GM18507 (cell line): Measurements from ENCODE around the gene ZNHIT2.
A peak's percentile ranks its signal among the peaks of the same experiment; 100 is the strongest.

Experiments used
- DNase-seq: peaks from one replicate; pipeline ENCODE4 v3.0.0; 2011; ENCODE audit warnings: low read depth; ENCODE audit not compliant: insufficient read length; ENCODE audit errors: extremely low spot score
- FAIRE-seq: peaks from 2 replicates; lab custom pipeline; 2011; peaks lifted over from hg19 to GRCh38; lab: Jason Lieb, UNC

The ZNHIT2 gene

DNA sequence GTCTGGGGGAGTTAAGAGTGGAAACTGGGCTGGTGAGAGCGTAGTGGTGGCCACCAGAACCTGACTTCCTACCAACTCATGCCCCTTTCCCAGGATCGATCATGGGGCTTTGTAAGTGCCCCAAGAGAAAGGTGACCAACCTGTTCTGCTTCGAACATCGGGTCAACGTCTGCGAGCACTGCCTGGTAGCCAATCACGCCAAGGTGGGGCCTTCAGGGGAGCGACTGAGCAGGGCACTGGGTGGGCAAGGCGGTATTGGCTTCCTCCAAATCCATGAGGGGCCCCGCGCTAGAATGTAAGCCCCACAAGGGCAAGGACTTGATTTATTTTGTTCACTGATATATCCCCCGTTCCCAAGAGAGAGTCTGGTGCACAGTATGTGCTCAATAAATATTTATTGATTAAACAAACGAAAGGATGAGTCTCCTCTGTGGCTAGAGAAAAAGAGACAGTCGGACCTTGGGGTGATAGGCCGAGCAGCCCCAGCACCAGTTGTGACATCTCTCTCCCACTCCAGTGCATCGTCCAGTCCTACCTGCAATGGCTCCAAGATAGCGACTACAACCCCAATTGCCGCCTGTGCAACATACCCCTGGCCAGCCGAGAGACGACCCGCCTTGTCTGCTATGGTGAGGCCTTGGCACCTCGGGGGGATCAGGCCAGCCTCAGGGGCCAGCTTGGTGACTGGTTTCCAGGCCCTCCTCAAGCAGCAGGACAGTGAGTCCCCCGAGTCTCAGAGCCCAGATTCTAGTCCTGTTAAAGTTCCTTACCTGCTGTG lies 32.7 kb downstream of the ZNHIT2 start:
- FAIRE-seq, result no peak
- DNase-seq, result no peak

DNA sequence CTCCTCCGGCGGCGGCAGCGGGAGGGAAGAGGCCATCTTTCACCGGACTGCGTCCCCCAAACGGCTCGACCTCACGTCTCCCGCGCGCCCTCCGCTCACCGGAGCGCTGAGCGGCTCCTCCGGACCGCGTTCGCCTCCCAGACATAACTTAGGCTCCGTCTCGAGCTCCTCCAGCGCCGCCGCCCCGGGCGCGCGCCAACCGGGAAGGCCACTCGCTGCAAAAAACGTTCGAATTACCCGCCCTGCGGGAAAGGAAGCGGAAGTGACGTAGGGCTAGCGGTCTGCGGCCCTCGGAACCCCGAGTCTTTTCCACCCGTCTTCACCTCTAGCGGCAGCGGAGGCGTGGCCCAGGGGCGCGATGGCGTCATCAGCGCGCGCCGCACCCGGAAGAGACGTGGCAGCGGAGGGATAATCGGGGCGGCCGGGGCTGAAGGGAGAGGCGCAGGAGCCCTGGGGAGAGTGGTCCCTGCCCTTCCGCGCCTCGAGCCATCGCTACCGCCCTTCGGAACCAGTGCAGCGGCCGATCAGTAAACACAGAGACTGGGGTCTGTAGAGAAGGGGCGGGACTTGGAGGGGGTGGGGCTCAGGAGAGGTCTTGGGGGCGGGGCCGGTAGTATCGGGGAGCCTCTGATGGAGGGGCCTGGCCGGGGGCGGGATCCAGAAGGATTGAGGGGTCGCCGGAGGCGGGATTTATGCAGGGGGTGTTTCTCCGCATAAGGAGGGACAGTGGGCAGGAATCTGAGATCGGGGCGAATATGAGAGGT lies 33.5 kb downstream of the ZNHIT2 start, which contains the start of the genes CDCA5 and ZFPL1:
Gene CDCA5, minus strand, starts transcription at position 207 of the 764 bp plus-strand sequence. Its CDS starts 62 bp downstream, at position 145.
Gene ZFPL1, plus strand, starts transcription at position 389 of the 764 bp plus-strand sequence. CDS start 477 bp downstream, outside the sequence.
- peak; percentile 98 for DNase-seq
- peak; percentile 95 for FAIRE-seq

DNA sequence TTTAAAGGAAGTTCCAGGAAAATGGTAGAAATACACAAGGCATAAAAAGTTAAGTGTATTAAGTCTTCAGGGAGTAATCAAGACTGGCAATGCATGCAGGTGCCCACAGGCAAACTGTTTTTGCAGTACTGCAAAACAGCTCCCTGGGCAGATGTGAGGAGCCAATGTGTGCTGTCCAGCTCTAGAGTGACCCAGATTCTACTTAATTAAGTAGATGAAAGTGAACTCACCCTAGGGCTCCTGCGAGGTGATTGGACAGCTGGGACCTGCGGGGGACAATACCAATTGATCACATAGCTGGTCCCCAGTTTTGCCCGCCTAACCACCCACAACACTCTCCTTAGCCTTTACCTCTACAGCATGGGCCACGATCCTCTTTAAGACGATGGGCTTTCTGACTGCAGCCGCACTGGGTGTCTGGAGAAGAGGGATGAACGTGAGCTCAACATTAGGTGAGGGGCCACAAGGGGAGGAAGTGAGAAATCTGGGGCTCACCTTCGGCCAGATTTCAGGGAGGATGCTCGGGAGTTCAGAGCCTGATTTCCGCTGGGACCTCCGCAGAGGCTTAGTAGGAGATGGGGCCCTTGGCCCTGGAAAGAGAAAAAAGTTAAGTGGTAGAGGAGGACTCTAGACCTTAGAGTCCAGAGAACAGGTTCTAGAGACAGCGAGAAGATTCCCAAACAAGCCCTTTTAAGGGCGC lies 34.2 kb downstream of the ZNHIT2 start:
- FAIRE-seq, result no peak
- DNase-seq, result no peak

DNA sequence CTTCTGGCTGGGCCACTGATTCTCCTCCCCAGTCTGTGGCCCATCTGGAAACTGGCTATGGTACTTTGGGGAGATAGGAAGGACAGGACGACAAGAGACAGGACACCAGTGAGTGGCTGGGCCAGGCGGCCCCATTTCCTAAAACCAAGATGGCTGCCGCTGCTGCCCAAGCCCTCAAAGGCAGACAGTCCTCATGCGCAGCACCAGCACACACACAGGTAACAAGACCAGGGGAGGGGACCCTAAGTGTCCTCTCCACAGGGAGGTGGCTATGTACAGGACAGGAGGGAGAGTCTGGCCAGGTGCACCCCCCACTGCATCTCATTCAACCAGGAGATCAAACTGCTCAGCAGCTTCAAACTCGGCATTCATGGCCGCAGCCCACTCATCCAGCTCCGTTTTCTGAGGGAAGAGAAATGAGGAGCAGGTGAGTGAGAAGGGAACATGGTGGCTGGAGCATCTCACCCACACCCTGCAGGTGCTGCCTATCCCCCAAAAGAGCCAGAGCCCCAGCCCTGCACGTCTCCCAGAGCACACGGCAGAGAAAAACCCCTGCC lies 38.6 kb downstream of the ZNHIT2 start:
- FAIRE-seq (no peak), DNase-seq (no peak)

DNA sequence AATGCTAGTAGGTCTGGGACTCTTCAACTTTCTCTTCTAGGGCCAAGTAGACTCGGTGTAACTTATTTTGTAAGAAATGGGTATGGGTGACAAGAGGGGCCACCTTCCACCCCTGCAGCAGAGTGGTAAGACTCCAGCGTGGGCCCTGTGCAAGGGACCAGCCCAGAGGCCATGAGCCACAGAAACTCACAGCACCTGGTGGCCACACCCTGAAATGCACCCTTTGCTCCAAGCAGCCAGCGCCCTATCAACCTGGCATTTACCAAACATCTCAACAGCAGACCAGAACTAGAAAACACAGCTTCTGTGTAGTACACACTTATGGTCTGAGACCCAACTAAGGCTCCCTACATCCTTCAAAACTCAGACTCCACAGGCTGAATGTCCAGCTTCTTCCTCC lies 39.4 kb downstream of the ZNHIT2 start:
- FAIRE-seq (peak; percentile 51), DNase-seq (no peak)

DNA sequence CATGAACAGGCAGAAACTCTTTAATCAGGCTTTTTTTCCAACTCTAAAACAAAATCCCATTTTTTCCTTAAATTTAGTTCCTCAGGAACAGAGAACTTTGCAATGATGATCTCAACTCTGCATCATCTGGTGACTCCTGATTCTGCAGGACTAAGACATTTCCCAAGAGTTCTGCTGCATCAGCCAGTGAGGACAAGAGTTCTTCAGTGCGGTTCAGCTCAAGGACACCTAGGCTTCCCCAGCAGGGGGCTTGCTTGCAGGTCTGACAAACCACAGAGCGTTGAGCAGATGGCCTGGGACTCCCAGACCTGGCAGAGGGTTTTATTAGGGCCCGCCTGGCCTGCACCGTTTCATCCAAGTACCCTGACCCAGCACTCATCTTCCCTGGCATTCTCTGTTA lies 40.0 kb downstream of the ZNHIT2 start:
- no peak for FAIRE-seq

DNA sequence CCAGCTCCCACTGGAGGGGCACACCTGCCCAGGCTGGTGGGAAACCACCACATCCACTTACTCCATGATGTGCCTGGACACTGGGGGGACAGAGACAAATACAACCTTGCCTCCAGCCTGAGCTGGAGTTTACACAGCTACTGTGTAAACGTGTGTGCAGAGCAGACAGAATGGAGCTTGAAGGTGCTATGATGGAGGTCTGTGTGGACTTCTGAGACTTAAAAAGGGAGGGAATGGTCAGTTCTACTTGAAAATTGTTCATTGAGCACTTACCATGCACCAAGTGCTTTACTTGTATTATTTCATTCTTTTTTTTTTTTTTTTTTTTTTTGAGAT lies 44.9 kb downstream of the ZNHIT2 start:
- FAIRE-seq (no peak), DNase-seq (no peak)

More for the DNA sequence above, 40.0 kb downstream of the ZNHIT2 start:
- DNase-seq, result no peak

DNA sequence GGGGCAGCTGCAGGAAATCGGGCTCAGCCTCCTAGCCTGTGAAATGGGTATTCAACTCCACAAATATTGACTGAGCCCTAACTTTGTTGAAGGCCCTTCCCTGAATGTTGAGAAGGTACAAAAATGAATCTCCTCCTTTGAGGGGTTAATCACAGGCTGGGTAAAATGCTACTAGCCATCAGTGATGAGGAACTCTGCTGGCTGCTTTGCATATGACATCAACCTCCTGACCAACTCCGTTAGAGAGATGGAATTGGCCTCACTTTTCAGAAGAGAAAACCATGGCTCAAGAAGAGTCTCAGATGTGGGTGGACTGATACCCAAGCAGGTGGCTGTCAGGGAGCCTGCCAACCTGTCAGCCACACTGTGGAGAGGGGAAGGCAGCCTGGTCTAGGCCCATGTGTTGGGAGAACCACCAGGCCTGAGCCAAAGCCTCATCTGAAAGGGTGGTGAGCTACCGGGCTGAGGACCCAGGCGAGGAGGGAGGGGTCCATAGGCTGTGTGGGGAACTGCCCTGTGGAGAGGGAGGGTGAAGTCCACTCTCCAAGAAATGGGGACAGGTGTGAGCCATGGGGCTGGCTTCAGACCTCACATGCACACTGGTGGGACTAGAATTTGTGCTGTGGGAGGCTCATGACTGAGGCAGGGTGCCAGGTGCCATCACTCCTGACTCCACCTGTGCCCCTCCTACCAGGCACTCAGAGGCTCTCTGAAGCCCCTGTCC lies 45.4 kb downstream of the ZNHIT2 start:
- DNase-seq (no peak), FAIRE-seq (peak; percentile 5)

DNA sequence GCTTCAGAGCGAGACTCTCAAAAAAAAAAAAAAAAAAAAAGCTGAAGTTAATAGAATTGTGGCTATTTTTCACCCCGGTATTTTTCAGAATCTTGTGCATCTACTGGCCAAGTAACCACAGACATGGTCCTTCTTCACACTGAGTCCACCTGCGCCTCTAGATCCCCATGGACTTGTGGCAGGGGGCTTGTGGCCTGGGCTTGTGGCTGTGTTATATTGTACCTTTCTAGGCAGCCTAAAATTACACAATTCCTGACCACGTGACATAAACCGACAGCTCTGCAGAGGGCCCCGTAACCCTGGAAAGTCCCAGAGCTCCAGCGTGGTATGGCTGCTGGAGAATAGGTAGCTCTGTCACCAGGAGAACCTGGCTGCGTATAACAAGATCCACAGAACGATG lies 48.3 kb downstream of the ZNHIT2 start:
- FAIRE-seq (no peak), DNase-seq (no peak)

DNA sequence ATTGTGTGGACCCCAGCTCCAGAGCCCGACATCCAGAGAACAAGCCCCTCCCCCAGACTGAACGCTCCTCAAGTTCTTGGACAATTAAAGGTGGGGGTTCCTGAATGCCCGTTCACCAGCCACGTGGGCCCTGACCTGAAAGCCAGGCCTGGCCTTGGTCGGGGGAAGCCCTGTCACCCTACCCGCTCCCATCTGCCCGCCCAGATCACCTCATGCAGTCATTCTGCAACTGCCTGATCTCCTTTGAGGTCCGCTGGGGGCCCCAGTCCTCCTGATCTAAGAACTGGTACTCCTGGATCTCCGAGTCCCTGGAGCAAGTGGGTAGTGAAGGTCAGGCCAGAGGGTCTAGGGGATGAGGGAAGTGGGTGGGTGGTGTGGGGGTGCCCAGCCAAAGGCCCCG lies 50.1 kb downstream of the ZNHIT2 start:
- FAIRE-seq (no peak), DNase-seq (no peak)

DNA sequence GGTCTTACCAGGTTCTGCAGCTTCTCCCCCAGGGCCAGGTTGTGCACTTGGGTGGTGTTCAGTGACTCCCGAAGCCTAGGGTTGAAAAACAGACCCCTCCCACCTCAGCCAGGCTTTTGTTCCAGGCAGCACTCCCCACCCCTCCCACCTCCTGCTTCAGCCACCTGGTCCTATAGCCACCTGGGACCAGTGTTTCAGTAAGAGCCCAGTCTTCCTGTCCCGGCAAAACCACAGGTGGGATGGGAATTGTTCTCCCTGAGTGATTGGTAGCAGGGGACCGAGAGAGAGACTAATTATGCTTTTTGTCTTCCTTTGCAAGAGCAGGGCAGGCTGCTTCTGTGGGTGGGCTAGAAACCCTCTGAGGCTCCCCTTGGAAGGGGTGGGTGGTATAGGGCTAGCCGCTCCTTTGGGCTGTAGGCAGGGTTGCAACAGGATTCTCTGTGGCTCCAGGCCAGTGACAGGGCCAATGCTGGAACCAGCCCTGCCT lies 50.7 kb downstream of the ZNHIT2 start:
- no peak for DNase-seq
- no peak for FAIRE-seq
